ENCODE measurements around the gene IFNK. TPM values are rescaled to one million over a fixed set of nuclear protein-coding genes. Genes with fewer than 3 reads are reported as not detected.

Gene IFNK
- total RNA-seq, 1 experiment from 2014 or later: not detected

DNA sequence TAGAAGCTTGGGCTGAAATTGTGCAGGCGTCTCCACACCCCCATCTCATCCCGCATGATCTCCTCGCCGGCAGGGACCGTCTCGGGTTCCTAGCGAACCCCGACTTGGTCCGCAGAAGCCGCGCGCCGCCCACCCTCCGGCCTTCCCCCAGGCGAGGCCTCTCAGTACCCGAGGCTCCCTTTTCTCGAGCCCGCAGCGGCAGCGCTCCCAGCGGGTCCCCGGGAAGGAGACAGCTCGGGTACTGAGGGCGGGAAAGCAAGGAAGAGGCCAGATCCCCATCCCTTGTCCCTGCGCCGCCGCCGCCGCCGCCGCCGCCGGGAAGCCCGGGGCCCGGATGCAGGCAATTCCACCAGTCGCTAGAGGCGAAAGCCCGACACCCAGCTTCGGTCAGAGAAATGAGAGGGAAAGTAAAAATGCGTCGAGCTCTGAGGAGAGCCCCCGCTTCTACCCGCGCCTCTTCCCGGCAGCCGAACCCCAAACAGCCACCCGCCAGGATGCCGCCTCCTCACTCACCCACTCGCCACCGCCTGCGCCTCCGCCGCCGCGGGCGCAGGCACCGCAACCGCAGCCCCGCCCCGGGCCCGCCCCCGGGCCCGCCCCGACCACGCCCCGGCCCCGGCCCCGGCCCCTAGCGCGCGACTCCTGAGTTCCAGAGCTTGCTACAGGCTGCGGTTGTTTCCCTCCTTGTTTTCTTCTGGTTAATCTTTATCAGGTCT lies 49.0 kb downstream of the IFNK start, which contains the start of gene C9orf72:
Gene C9orf72, minus strand, starts transcription at position 564 of the 716 bp plus-strand sequence. CDS start 6,361 bp downstream, outside the sequence.
- DNase-seq (ENCODE audit: low read depth): peak; percentile 65

DNA sequence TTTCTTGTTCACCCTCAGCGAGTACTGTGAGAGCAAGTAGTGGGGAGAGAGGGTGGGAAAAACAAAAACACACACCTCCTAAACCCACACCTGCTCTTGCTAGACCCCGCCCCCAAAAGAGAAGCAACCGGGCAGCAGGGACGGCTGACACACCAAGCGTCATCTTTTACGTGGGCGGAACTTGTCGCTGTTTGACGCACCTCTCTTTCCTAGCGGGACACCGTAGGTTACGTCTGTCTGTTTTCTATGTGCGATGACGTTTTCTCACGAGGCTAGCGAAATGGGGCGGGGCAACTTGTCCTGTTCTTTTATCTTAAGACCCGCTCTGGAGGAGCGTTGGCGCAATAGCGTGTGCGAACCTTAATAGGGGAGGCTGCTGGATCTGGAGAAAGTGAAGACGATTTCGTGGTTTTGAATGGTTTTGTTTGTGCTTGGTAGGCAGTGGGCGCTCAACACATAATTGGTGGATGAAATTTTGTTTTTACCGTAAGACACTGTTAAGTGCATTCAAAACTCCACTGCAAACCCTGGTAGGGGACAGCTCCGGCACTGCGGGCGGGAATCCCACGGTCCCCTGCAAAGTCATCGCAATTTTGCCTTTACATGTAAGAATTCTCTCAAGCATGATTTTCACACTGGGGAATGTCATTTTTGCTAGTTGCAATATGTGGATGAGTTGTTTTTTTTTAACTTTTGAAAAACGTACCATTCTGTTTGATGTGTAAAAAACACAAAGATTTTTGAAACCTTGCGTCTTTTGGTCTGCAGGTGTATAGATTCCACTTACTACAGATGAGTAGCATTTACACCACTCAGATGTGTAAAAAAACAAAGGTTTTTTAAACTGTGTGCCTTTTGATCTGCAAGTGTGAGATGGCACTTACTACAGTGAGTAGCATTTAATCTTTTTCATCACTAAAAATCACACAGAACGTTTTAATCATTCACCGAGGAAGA lies 49.8 kb downstream of the IFNK start:
- DNase-seq (ENCODE audit: low read depth): peak; percentile 98

Other genes starting within 250 kb of the IFNK start
- gene EQTN, start 227.1 kb upstream of the IFNK start, total RNA-seq (2014; rRNA removed; shearing (Covaris generic)): not detected in 2 replicates
- gene MOB3B, start 5.5 kb downstream of the IFNK start, total RNA-seq (2014; rRNA removed; shearing (Covaris generic)): 2.1 and 3.0 TPM in 2 replicates
- 6.1 and 6.4 TPM in 2 replicates for gene C9orf72, start 49.2 kb downstream of the IFNK start, total RNA-seq (2014; rRNA removed; shearing (Covaris generic))